GM23338 (cell line): ENCODE results near the gene CEP20. TPM values are rescaled to one million over a fixed set of nuclear protein-coding genes. Genes with fewer than 3 reads are reported as not detected.

ENCODE experiments used
- ATAC-seq: fragments of 200-7000 bp; cut with Tn5 transposase; 3 replicates; pipeline ENCODE4 v1.9.1; 2020
- DNase-seq: peaks from one replicate; pipeline ENCODE4 v3.0.0-alpha.2; 2015; ENCODE audit warnings: low spot score
- H2AFZ ChIP-seq: fragments of 200-600 bp; sonication (generic); 2 replicates; pipeline ENCODE4 v1.8.0; 2016; ENCODE audit warnings: antibody characterized with exemption, mild to moderate bottlenecking, moderate library complexity
- H3F3A ChIP-seq: fragments of 200-600 bp; sonication (generic); replicated peaks from 2 replicates; pipeline ENCODE4 v1.8.0; 2017; ENCODE audit warnings: antibody characterized with exemption, mixed run types, low read depth
- H3K27ac ChIP-seq: fragments of 200-600 bp; sonication (generic); 2 replicates; pipeline ENCODE4 v1.6.1; 2016; ENCODE audit warnings: low read depth
- H3K27me3 ChIP-seq: fragments of 200-600 bp; sonication (generic); 2 replicates; pipeline ENCODE4 v1.8.0; 2016; ENCODE audit warnings: mild to moderate bottlenecking, mixed run types, moderate library complexity; ENCODE audit not compliant: insufficient read depth
- H3K36me3 ChIP-seq: fragments of 200-600 bp; sonication (generic); 2 replicates; pipeline ENCODE4 v1.8.0; 2016; ENCODE audit warnings: mild to moderate bottlenecking; ENCODE audit not compliant: insufficient read depth
- H3K4me1 ChIP-seq: fragments of 200-600 bp; sonication (generic); 2 replicates; pipeline ENCODE4 v1.8.0; 2016; ENCODE audit warnings: mild to moderate bottlenecking, moderate library complexity; ENCODE audit not compliant: insufficient read depth
- H3K4me2 ChIP-seq: fragments of 200-600 bp; sonication (generic); 2 replicates; pipeline ENCODE4 v1.7.1; 2017; ENCODE audit warnings: mixed run types
- H3K4me3 ChIP-seq: fragments of 200-600 bp; sonication (generic); 2 replicates; pipeline ENCODE4 v1.6.1; 2016; ENCODE audit warnings: mixed run types
- H3K79me2 ChIP-seq: fragments of 200-600 bp; sonication (generic); replicated peaks from 2 replicates; pipeline ENCODE4 v1.8.0; 2017; ENCODE audit warnings: mild to moderate bottlenecking; ENCODE audit not compliant: insufficient read depth
- H3K9me2 ChIP-seq: fragments of 200-600 bp; sonication (generic); 2 replicates; pipeline ENCODE4 v1.8.0; 2017; ENCODE audit not compliant: insufficient read depth
- H4K20me1 ChIP-seq: fragments of 200-600 bp; sonication (generic); replicated peaks from 2 replicates; pipeline ENCODE4 v1.8.0; 2017; ENCODE audit warnings: mild to moderate bottlenecking; ENCODE audit not compliant: insufficient read depth
- H3K27ac Mint-ChIP-seq: 2 replicates; pipeline ENCODE4 v1.8.0; 2020; ENCODE audit warnings: inconsistent platforms, mild to moderate bottlenecking, moderate library complexity, mixed read lengths
- H3K27me3 Mint-ChIP-seq: 3 replicates; pipeline ENCODE4 v1.8.0; 2022; ENCODE audit warnings: low read depth, mild to moderate bottlenecking, moderate library complexity, mixed read lengths, inconsistent platforms; ENCODE audit not compliant: insufficient read depth, poor library complexity
- H3K36me3 Mint-ChIP-seq: 3 replicates; pipeline ENCODE4 v1.8.0; 2021; ENCODE audit warnings: low read depth, mild to moderate bottlenecking, inconsistent platforms, moderate library complexity, mixed read lengths
- H3K4me1 Mint-ChIP-seq: 3 replicates; pipeline ENCODE4 v1.8.0; 2020; ENCODE audit warnings: mild to moderate bottlenecking, inconsistent platforms, mixed read lengths
- H3K4me3 Mint-ChIP-seq: 3 replicates; pipeline ENCODE4 v1.8.0; 2021; ENCODE audit warnings: moderate library complexity, mild to moderate bottlenecking, inconsistent platforms, mixed read lengths
- H3K9me3 Mint-ChIP-seq: 3 replicates; pipeline ENCODE4 v1.8.0; 2020; ENCODE audit warnings: moderate library complexity, mild to moderate bottlenecking, inconsistent platforms, mixed read lengths
- CTCF ChIP-seq, 2 experiments: fragments of 200-600 bp in 1 of 2; sonication (generic) in 1 of 2; conservative IDR thresholded peaks; 2 replicates each; pipeline versions ENCODE4 v1.5.1 to v1.6.1; 2016 to 2017; ENCODE audit warnings: antibody characterized with exemption in 2 of 2, low read depth in 2 of 2, mild to moderate bottlenecking in 2 of 2, moderate library complexity in 1 of 2
- EZH2 ChIP-seq: fragments of 200-600 bp; sonication (generic); IDR thresholded peaks from one replicate; pipeline ENCODE4 v1.8.0; 2017; ENCODE audit warnings: antibody characterized with exemption, mild to moderate bottlenecking, low read depth; ENCODE audit not compliant: unreplicated experiment
- EZH2phosphoT487 ChIP-seq: fragments of 200-600 bp; sonication (generic); IDR thresholded peaks from one replicate; pipeline ENCODE4 v1.8.1; 2018; ENCODE audit warnings: antibody characterized with exemption; ENCODE audit not compliant: unreplicated experiment
- POLR2AphosphoS5 ChIP-seq: IDR thresholded peaks from 2 replicates; pipeline ENCODE4 v1.6.1; 2016; ENCODE audit warnings: antibody characterized with exemption, low read depth
- STAT1 ChIP-seq: IDR thresholded peaks from one replicate; pipeline ENCODE4 v1.6.1; 2016; ENCODE audit warnings: antibody characterized with exemption; ENCODE audit not compliant: unreplicated experiment
- polyA plus RNA-seq: library from polyadenylated mRNA; unstranded; fragments of >200 nt; fragmentation: Nextera tagmentation; extraction: Ambion mirVana; gene quantifications from 2 replicates; pipeline ENCODE4 v1.2.1, GENCODE V29; 2016
- total RNA-seq: library from RNA; depleted of rRNA; stranded (reverse); fragments of >200 nt; shearing (Covaris generic); gene quantifications from 2 replicates; pipeline ENCODE4 v1.2.3, GENCODE V29; 2014
- TF ChIP-seq, protein P1 (sequence below): fragments of 250-450 bp; sonication (Bioruptor Pico); IDR thresholded peaks from 2 replicates; pipeline ENCODE4 v1.5.0; 2020; ENCODE audit warnings: mild to moderate bottlenecking, moderate library complexity
- TF ChIP-seq, protein P2 (sequence below): IDR thresholded peaks from 2 replicates; pipeline ENCODE4 v1.6.1; 2016; ENCODE audit warnings: antibody characterized with exemption
- TF ChIP-seq, protein P3 (sequence below): IDR thresholded peaks from one replicate; pipeline ENCODE4 v1.6.1; 2018; ENCODE audit warnings: antibody characterized with exemption; ENCODE audit not compliant: unreplicated experiment

CEP20 gene
- total and polyA plus RNA-seq, 2 experiments from 2014 or later = 60.2 to 70.9 TPM

DNA sequence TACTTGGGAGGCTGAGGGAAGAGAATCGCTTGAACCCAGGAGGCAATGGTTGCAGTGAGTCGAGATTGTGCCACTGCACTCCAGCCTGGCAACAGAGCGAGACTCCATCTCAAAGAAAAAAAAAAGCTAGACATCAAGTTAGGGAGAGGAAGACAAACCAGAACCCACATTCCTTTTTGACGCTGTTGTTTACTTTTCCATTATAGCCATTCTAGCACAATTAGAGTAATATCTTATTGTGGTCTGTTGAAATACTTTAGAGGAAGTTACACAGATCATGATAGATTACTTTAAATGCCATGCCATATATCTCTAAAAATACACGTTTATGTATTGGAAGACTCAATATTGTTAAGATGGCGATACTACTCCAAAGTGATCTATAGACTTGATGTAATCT, 44.5 kb upstream of the CEP20 start:
- H4K20me1 ChIP-seq = no peaks in the 10 kb centered on the region
- H3K9me2 ChIP-seq = no peaks in the 10 kb centered on the region
- no peak overlapping the region for H3K27ac ChIP-seq
- no peaks in the 10 kb centered on the region for H3K27me3 ChIP-seq
- H3K4me1 ChIP-seq = no peaks in the 10 kb centered on the region
- no peak overlapping the region for H2AFZ ChIP-seq
- Mint-ChIP-seq H3K27ac (no peak overlapping the region), H3K4me3 (no peak overlapping the region), H3K4me1 (no peaks in the 10 kb centered on the region), H3K27me3 (peaks cover 4% of the 10 kb centered on the region), H3K36me3 (no peaks in the 10 kb centered on the region), H3K9me3 (peaks cover 3% of the 10 kb centered on the region; the same call in 1 of the 3 replicates)
- ATAC-seq = no peak
- H3K36me3 ChIP-seq = no peaks in the 10 kb centered on the region
- TF ChIP-seq EZH2phosphoT487 (no peak), POLR2AphosphoS5 (no peak), EZH2 (no peak), STAT1 (no peak), CTCF (conservative IDR thresholded peaks at IDR 0.05; ENCODE audit: low read depth in 2 of 2) (no peak)
- TF ChIP-seq, protein P1, sequence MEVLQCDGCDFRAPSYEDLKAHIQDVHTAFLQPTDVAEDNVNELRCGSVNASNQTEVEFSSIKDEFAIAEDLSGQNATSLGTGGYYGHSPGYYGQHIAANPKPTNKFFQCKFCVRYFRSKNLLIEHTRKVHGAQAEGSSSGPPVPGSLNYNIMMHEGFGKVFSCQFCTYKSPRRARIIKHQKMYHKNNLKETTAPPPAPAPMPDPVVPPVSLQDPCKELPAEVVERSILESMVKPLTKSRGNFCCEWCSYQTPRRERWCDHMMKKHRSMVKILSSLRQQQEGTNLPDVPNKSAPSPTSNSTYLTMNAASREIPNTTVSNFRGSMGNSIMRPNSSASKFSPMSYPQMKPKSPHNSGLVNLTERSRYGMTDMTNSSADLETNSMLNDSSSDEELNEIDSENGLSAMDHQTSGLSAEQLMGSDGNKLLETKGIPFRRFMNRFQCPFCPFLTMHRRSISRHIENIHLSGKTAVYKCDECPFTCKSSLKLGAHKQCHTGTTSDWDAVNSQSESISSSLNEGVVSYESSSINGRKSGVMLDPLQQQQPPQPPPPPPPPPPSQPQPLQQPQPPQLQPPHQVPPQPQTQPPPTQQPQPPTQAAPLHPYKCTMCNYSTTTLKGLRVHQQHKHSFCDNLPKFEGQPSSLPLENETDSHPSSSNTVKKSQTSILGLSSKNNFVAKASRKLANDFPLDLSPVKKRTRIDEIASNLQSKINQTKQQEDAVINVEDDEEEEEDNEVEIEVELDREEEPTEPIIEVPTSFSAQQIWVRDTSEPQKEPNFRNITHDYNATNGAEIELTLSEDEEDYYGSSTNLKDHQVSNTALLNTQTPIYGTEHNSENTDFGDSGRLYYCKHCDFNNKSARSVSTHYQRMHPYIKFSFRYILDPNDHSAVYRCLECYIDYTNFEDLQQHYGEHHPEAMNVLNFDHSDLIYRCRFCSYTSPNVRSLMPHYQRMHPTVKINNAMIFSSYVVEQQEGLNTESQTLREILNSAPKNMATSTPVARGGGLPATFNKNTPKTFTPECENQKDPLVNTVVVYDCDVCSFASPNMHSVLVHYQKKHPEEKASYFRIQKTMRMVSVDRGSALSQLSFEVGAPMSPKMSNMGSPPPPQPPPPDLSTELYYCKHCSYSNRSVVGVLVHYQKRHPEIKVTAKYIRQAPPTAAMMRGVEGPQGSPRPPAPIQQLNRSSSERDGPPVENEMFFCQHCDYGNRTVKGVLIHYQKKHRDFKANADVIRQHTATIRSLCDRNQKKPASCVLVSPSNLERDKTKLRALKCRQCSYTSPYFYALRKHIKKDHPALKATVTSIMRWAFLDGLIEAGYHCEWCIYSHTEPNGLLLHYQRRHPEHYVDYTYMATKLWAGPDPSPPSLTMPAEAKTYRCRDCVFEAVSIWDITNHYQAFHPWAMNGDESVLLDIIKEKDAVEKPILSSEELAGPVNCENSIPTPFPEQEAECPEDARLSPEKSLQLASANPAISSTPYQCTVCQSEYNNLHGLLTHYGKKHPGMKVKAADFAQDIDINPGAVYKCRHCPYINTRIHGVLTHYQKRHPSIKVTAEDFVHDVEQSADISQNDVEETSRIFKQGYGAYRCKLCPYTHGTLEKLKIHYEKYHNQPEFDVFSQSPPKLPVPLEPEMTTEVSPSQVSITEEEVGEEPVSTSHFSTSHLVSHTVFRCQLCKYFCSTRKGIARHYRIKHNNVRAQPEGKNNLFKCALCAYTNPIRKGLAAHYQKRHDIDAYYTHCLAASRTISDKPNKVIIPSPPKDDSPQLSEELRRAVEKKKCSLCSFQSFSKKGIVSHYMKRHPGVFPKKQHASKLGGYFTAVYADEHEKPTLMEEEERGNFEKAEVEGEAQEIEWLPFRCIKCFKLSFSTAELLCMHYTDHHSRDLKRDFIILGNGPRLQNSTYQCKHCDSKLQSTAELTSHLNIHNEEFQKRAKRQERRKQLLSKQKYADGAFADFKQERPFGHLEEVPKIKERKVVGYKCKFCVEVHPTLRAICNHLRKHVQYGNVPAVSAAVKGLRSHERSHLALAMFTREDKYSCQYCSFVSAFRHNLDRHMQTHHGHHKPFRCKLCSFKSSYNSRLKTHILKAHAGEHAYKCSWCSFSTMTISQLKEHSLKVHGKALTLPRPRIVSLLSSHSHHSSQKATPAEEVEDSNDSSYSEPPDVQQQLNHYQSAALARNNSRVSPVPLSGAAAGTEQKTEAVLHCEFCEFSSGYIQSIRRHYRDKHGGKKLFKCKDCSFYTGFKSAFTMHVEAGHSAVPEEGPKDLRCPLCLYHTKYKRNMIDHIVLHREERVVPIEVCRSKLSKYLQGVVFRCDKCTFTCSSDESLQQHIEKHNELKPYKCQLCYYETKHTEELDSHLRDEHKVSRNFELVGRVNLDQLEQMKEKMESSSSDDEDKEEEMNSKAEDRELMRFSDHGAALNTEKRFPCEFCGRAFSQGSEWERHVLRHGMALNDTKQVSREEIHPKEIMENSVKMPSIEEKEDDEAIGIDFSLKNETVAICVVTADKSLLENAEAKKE (CRISPR knock-in tag) = no peak
- TF ChIP-seq, protein P2, sequence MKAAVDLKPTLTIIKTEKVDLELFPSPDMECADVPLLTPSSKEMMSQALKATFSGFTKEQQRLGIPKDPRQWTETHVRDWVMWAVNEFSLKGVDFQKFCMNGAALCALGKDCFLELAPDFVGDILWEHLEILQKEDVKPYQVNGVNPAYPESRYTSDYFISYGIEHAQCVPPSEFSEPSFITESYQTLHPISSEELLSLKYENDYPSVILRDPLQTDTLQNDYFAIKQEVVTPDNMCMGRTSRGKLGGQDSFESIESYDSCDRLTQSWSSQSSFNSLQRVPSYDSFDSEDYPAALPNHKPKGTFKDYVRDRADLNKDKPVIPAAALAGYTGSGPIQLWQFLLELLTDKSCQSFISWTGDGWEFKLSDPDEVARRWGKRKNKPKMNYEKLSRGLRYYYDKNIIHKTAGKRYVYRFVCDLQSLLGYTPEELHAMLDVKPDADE = no peak
- TF ChIP-seq, protein P3, sequence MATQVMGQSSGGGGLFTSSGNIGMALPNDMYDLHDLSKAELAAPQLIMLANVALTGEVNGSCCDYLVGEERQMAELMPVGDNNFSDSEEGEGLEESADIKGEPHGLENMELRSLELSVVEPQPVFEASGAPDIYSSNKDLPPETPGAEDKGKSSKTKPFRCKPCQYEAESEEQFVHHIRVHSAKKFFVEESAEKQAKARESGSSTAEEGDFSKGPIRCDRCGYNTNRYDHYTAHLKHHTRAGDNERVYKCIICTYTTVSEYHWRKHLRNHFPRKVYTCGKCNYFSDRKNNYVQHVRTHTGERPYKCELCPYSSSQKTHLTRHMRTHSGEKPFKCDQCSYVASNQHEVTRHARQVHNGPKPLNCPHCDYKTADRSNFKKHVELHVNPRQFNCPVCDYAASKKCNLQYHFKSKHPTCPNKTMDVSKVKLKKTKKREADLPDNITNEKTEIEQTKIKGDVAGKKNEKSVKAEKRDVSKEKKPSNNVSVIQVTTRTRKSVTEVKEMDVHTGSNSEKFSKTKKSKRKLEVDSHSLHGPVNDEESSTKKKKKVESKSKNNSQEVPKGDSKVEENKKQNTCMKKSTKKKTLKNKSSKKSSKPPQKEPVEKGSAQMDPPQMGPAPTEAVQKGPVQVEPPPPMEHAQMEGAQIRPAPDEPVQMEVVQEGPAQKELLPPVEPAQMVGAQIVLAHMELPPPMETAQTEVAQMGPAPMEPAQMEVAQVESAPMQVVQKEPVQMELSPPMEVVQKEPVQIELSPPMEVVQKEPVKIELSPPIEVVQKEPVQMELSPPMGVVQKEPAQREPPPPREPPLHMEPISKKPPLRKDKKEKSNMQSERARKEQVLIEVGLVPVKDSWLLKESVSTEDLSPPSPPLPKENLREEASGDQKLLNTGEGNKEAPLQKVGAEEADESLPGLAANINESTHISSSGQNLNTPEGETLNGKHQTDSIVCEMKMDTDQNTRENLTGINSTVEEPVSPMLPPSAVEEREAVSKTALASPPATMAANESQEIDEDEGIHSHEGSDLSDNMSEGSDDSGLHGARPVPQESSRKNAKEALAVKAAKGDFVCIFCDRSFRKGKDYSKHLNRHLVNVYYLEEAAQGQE = no peak
- H3F3A ChIP-seq = no peaks in the 10 kb centered on the region
- no peak overlapping the region for H3K4me3 ChIP-seq
- no peak overlapping the region for H3K4me2 ChIP-seq
- DNase-seq = no peak
- no peaks in the 10 kb centered on the region for H3K79me2 ChIP-seq
